ENCODE results near the gene PTK6.

The PTK6 gene

DNA sequence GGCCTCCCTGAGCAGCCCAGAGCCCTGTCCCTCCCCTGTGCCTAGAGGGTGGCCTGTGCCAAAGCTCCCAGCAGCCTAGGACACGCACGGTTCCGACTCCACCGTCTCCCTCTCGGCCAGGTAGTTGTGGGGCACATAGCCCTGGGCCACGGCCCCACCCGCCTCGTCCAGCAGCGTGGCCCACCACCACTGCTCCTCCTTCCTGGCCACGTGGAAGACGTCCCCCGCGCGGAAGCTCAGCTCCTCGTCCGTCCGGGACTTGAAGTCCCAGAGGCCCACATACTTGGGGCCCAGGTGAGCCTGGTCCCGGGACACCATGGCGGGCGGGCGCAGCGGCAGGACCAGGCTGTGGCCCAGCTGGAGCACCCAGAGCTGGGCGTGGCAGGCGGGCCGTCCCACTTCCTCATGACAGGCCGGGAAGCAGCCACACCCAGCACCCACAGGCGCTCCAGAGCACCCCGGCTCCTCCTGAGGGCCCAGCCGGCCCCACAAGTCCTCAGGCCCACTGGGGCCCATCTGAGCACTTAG lies at the start of gene PTK6:
Gene PTK6 (minus strand): TSS at position 380 of the 528 bp plus-strand sequence. CDS start 62 bp downstream, at position 318.
- Histone ChIP-seq H3K9me3 (ENCODE audit: insufficient read depth, low read depth, low read length) (no peaks in the 10 kb centered on the region), H3K36me3 (ENCODE audit: insufficient read depth, low read depth, low read length) (no peaks in the 10 kb centered on the region), H3K4me1 (ENCODE audit: insufficient read depth, low read length) (no peaks in the 10 kb centered on the region), H3K9ac (ENCODE audit: low read depth, low read length) (no peak within 1 kb of the TSS), H3K4me3 (ENCODE audit: low read length) (peak within 1 kb of the TSS; percentile 57; the same call in 1 of the 2 replicates), H3K27ac (ENCODE audit: low read length) (no peak within 1 kb of the TSS), H3K27me3 (ENCODE audit: insufficient read depth, low read length) (no peaks in the 10 kb centered on the region)

DNA sequence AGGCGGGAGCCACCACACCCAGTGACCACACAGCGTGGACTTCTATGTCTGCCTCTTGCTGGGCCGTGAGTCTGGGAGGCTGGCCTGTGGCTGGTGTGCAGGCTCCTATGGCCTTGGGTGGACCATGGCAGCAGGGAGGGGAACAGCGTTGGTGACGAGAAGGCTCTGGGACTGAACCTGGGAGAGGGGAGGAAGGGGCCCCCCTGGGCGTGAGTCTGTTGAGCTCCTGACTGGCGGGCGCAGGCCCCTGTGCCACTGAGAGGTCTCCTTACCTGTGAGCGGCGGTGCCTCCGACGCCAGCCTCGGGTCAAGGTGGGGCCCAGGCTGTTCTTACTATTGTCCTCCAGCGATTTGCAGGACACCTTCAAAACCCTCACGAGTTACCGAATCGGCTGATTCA lies 49.6 kb upstream of the PTK6 start:
- Histone ChIP-seq H3K9ac (ENCODE audit: low read depth, low read length) (no peak overlapping the region), H3K27ac (ENCODE audit: low read length) (no peak overlapping the region), H3K9me3 (ENCODE audit: insufficient read depth, low read depth, low read length) (no peaks in the 10 kb centered on the region), H3K4me1 (ENCODE audit: insufficient read depth, low read length) (no peaks in the 10 kb centered on the region), H3K4me3 (ENCODE audit: low read length) (no peak overlapping the region), H3K27me3 (ENCODE audit: insufficient read depth, low read length) (no peaks in the 10 kb centered on the region), H3K36me3 (ENCODE audit: insufficient read depth, low read depth, low read length) (peaks cover 7% of the 10 kb centered on the region; the same call in 1 of the 2 replicates)

- no peak overlapping the region for H3K4me3 ChIP-seq (ENCODE audit: low read length)
- no peaks in the 10 kb centered on the region for H3K9me3 ChIP-seq (ENCODE audit: insufficient read depth, low read depth, low read length)
- H3K9ac ChIP-seq (ENCODE audit: low read depth, low read length) = no peak overlapping the region
- H3K36me3 ChIP-seq (ENCODE audit: insufficient read depth, low read depth, low read length) = peaks cover 1% of the 10 kb centered on the region; the same call in 1 of the 2 replicates
- no peak overlapping the region for H3K27ac ChIP-seq (ENCODE audit: low read length)
- H3K4me1 ChIP-seq (ENCODE audit: insufficient read depth, low read length) = no peaks in the 10 kb centered on the region
- H3K27me3 ChIP-seq (ENCODE audit: insufficient read depth, low read length) = no peaks in the 10 kb centered on the region
Measured at GRCh38 chr20:63585616-63586565, 48.7 kb upstream of the PTK6 start.

- no peaks in the 10 kb centered on the region for H3K27me3 ChIP-seq (ENCODE audit: insufficient read depth, low read length)
- no peaks in the 10 kb centered on the region for H3K9me3 ChIP-seq (ENCODE audit: insufficient read depth, low read depth, low read length)
- no peak overlapping the region for H3K9ac ChIP-seq (ENCODE audit: low read depth, low read length)
- H3K27ac ChIP-seq (ENCODE audit: low read length) = no peak overlapping the region
- no peaks in the 10 kb centered on the region for H3K36me3 ChIP-seq (ENCODE audit: insufficient read depth, low read depth, low read length)
- H3K4me1 ChIP-seq (ENCODE audit: insufficient read depth, low read length) = no peaks in the 10 kb centered on the region
- H3K4me3 ChIP-seq (ENCODE audit: low read length) = no peak overlapping the region
Measured at GRCh38 chr20:63582382-63583063, 45.3 kb upstream of the PTK6 start.

DNA sequence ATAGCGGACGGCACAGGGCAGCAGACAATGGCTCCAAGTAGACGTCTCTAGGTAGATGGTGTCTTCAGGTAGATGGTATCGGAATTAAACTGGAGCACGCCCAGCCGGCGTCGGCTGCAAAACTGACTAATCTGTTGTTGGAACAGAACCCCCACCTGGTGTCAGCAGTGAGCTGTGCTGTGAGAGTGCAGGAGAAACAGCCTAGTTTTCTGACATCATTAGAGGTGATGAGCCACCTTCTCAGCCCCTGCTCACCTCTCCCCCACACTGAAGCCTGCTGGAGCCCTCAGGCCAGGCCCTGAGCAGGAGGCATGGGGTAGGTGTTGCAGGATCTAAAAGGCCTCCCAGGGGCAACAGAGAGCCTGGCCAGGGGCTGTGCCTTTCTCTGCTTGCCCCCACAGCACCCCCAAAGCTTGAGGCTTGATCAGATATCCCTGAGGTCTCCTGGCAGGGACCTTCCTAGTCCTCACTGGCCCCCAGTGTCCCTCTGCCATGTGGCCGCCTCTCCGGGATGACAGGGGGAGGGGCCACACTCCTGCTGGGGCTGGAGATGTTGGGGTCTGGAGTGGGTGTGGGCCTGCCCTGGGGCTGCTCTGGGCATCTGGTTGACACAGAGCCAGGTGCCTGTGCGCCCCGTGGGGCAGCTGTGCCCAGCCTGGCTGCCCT lies 43.8 kb upstream of the PTK6 start:
- Histone ChIP-seq H3K27ac (ENCODE audit: low read length) (no peak overlapping the region), H3K4me3 (ENCODE audit: low read length) (no peak overlapping the region), H3K36me3 (ENCODE audit: insufficient read depth, low read depth, low read length) (no peaks in the 10 kb centered on the region), H3K9ac (ENCODE audit: low read depth, low read length) (no peak overlapping the region), H3K27me3 (ENCODE audit: insufficient read depth, low read length) (no peaks in the 10 kb centered on the region), H3K9me3 (ENCODE audit: insufficient read depth, low read depth, low read length) (no peaks in the 10 kb centered on the region), H3K4me1 (ENCODE audit: insufficient read depth, low read length) (no peaks in the 10 kb centered on the region)

- no peak overlapping the region for H3K9ac ChIP-seq (ENCODE audit: low read depth, low read length)
- no peaks in the 10 kb centered on the region for H3K9me3 ChIP-seq (ENCODE audit: insufficient read depth, low read depth, low read length)
- H3K36me3 ChIP-seq (ENCODE audit: insufficient read depth, low read depth, low read length) = no peaks in the 10 kb centered on the region
- no peak overlapping the region for H3K4me3 ChIP-seq (ENCODE audit: low read length)
- H3K4me1 ChIP-seq (ENCODE audit: insufficient read depth, low read length) = no peaks in the 10 kb centered on the region
- H3K27ac ChIP-seq (ENCODE audit: low read length) = no peak overlapping the region
- H3K27me3 ChIP-seq (ENCODE audit: insufficient read depth, low read length) = no peaks in the 10 kb centered on the region
Measured at GRCh38 chr20:63579017-63579694, 42.0 kb upstream of the PTK6 start.

DNA sequence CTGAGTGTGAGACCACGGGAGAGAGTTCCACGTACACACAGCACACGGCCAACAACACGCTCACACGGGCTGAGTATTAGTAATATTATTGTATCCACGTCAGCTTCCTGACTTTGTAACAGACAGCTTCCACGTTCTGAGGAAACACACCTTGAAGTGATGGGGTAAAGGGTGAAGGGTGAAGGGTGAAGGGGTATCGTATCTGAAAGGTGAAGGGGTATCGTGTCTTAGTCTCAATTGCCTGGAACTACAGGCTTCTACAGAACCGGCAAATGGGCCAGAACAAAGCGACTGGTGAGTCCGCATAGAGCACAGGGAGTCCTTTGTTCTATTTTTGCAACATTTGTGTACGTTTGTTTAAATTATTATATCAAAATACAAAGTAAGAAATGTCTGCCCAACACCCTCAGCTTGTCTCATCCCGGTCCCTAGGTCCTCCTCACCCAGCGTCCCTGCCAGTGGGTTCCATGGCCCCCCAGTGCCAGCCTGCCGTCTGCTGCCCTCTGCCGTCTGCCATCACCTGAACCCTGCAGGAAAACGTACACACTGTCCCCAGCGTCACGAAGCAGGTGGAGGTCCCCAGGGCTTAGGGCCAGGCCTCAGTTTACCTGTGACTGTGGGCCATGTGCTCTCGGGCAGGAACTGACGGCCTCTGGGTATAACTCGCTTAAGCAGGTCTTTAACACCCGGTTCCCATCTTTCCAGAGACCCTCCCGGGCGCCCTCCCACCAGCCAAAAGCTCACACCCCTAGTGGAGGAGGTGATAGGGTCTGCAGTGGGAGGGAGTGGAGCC lies 41.2 kb upstream of the PTK6 start:
- H3K4me1 ChIP-seq (ENCODE audit: insufficient read depth, low read length) = no peaks in the 10 kb centered on the region
- no peaks in the 10 kb centered on the region for H3K9me3 ChIP-seq (ENCODE audit: insufficient read depth, low read depth, low read length)
- peaks cover 3% of the 10 kb centered on the region; the same call in 1 of the 2 replicates for H3K27me3 ChIP-seq (ENCODE audit: insufficient read depth, low read length)
- H3K36me3 ChIP-seq (ENCODE audit: insufficient read depth, low read depth, low read length) = no peaks in the 10 kb centered on the region
- no peak overlapping the region for H3K9ac ChIP-seq (ENCODE audit: low read depth, low read length)
- no peak overlapping the region for H3K4me3 ChIP-seq (ENCODE audit: low read length)
- no peak overlapping the region for H3K27ac ChIP-seq (ENCODE audit: low read length)

- no peak overlapping the region for H3K4me3 ChIP-seq (ENCODE audit: low read length)
- no peaks in the 10 kb centered on the region for H3K4me1 ChIP-seq (ENCODE audit: insufficient read depth, low read length)
- no peak overlapping the region for H3K9ac ChIP-seq (ENCODE audit: low read depth, low read length)
- H3K36me3 ChIP-seq (ENCODE audit: insufficient read depth, low read depth, low read length) = no peaks in the 10 kb centered on the region
- no peak overlapping the region for H3K27ac ChIP-seq (ENCODE audit: low read length)
- H3K27me3 ChIP-seq (ENCODE audit: insufficient read depth, low read length) = peaks cover 7% of the 10 kb centered on the region; the same call in 1 of the 2 replicates
- H3K9me3 ChIP-seq (ENCODE audit: insufficient read depth, low read depth, low read length) = no peaks in the 10 kb centered on the region
Measured at GRCh38 chr20:63577317-63577894, 40.2 kb upstream of the PTK6 start.

GRCh38 chr20:63576311-63576710 lies 39.1 kb upstream of the PTK6 start:
- no peak overlapping the region for H3K27ac ChIP-seq (ENCODE audit: low read length)
- H3K9me3 ChIP-seq (ENCODE audit: insufficient read depth, low read depth, low read length) = no peaks in the 10 kb centered on the region
- H3K27me3 ChIP-seq (ENCODE audit: insufficient read depth, low read length) = peaks cover 7% of the 10 kb centered on the region; the same call in 1 of the 2 replicates
- H3K9ac ChIP-seq (ENCODE audit: low read depth, low read length) = no peak overlapping the region
- no peak overlapping the region for H3K4me3 ChIP-seq (ENCODE audit: low read length)
- no peaks in the 10 kb centered on the region for H3K36me3 ChIP-seq (ENCODE audit: insufficient read depth, low read depth, low read length)
- H3K4me1 ChIP-seq (ENCODE audit: insufficient read depth, low read length) = no peaks in the 10 kb centered on the region
